GM12878 (cell line): ENCODE results near the gene PGC. TPM values are rescaled to one million over a fixed set of nuclear protein-coding genes. Genes with fewer than 3 reads are reported as not detected.

Experiments
- ATAC-seq: fragments of 200-7000 bp; cut with Tn5 transposase; 3 replicates; pipeline ENCODE4 v1.9.1; 2020; ENCODE audit warnings: mild to moderate bottlenecking, moderate library complexity
- BruUV-seq: library from RNA; stranded (reverse); fragments of 400-500 nt; replicated peaks from 2 replicates; lab custom pipeline; 2021; lab: Mats Ljungman, UMichigan
- CTCF ChIA-PET: fragments of 300-600 bp; sonication (Branson Sonifier 250); formaldehyde crosslinking; extraction: SDS; loops from one replicate; lab custom pipeline; 2021; ENCODE audit warnings: inconsistent platforms; lab: Yijun Ruan, JAX
- POLR2A ChIA-PET: fragments of 350-600 bp; formaldehyde crosslinking; extraction: SDS; loops from one replicate; lab custom pipeline; 2021; ENCODE audit warnings: inconsistent platforms; lab: Charles Lee
- RAD21 ChIA-PET: fragments of 300-600 bp; sonication (Branson Sonifier 250); formaldehyde crosslinking; loops from one replicate; lab custom pipeline; 2023; ENCODE audit warnings: antibody characterized with exemption; ENCODE audit not compliant: unreplicated experiment; lab: Charles Lee
- SMC1A ChIA-PET: fragments of 300-600 bp; sonication (Branson Sonifier 250); formaldehyde crosslinking; loops from one replicate; lab custom pipeline; 2023; ENCODE audit not compliant: unreplicated experiment, uncharacterized antibody; lab: Charles Lee
- DNase-seq: peaks from one replicate; pipeline ENCODE4 v3.0.0-alpha.2; 2011; ENCODE audit warnings: low read depth, low spot score
- FAIRE-seq: peaks from 3 replicates; lab custom pipeline; 2011; peaks lifted over from hg19 to GRCh38; lab: Jason Lieb, UNC
- H2AFZ ChIP-seq: 2 replicates; pipeline ENCODE4 v1.6.0; 2011; ENCODE audit warnings: low read depth, low read length, control low read depth; ENCODE audit not compliant: control insufficient read depth
- H3K27ac ChIP-seq: 2 replicates; pipeline ENCODE4 v1.5.1; 2011; ENCODE audit warnings: control low read depth; ENCODE audit not compliant: control insufficient read depth, insufficient read depth
- H3K27me3 ChIP-seq, 2 experiments: replicated peaks in 1 of 2; 2 replicates each; pipeline versions ENCODE4 v1.6.0 to v1.6.1; 2011; ENCODE audit warnings: low read length in 1 of 2; ENCODE audit not compliant: control insufficient read depth in 2 of 2, insufficient read depth in 2 of 2
- H3K36me3 ChIP-seq, 2 experiments: 2 replicates each; pipeline ENCODE4 v1.5.1; 2011; ENCODE audit warnings: low read length in 1 of 2; ENCODE audit not compliant: control insufficient read depth in 2 of 2, insufficient read depth in 2 of 2
- H3K4me1 ChIP-seq: 2 replicates; pipeline ENCODE4 v1.6.1; 2011; ENCODE audit warnings: mild to moderate bottlenecking, low read length, moderate library complexity, mixed read lengths; ENCODE audit not compliant: control insufficient read depth, insufficient read depth
- H3K4me2 ChIP-seq: 2 replicates; pipeline ENCODE4 v1.6.0; 2011; ENCODE audit warnings: control low read depth; ENCODE audit not compliant: control insufficient read depth, insufficient read depth
- H3K4me3 ChIP-seq: fragments of 200-600 bp; sonication (generic); 2 replicates; pipeline ENCODE4 v1.5.1; 2016
- H3K79me2 ChIP-seq: 2 replicates; pipeline ENCODE4 v1.6.0; 2011; ENCODE audit warnings: low read length; ENCODE audit not compliant: control insufficient read depth, insufficient read depth
- H3K9ac ChIP-seq: 2 replicates; pipeline ENCODE4 v1.8.0; 2011; ENCODE audit warnings: low read length, control low read depth, mixed read lengths; ENCODE audit not compliant: control insufficient read depth, insufficient read depth
- H3K9me3 ChIP-seq: replicated peaks from 3 replicates; pipeline ENCODE4 v1.5.1; 2011; ENCODE audit warnings: mild to moderate bottlenecking, low read length; ENCODE audit not compliant: control insufficient read depth, insufficient read depth
- H4K20me1 ChIP-seq: 2 replicates; pipeline ENCODE4 v1.6.0; 2011; ENCODE audit not compliant: control insufficient read depth, insufficient read depth
- CBX5 ChIP-seq: sonication (generic); IDR thresholded peaks from 2 replicates; pipeline ENCODE4 v1.6.1; 2016; ENCODE audit warnings: low read depth, moderate library complexity, mild to moderate bottlenecking, inconsistent platforms
- CEBPZ ChIP-seq: fragments of 150-350 bp; IDR thresholded peaks from 2 replicates; pipeline ENCODE4 v1.6.1; 2016; ENCODE audit warnings: low read depth, low read length
- E2F4 ChIP-seq: IDR thresholded peaks from 2 replicates; pipeline ENCODE4 v1.6.1; 2012; ENCODE audit warnings: low read depth, low read length, improper control_type of control experiment
- FOXK2 ChIP-seq: fragments of 450-650 bp; IDR thresholded peaks from 2 replicates; pipeline ENCODE4 v1.6.1; 2017; ENCODE audit warnings: mild to moderate bottlenecking, moderate library complexity
- KAT2A ChIP-seq: conservative IDR thresholded peaks from 2 replicates; pipeline ENCODE4 v1.6.1; 2011; ENCODE audit warnings: low read depth, low read length; ENCODE audit not compliant: control insufficient read depth
- LARP7 ChIP-seq: fragments of 450-650 bp; IDR thresholded peaks from 2 replicates; pipeline ENCODE4 v1.6.1; 2017; ENCODE audit warnings: mild to moderate bottlenecking
- MLLT1 ChIP-seq: fragments of 450-650 bp; IDR thresholded peaks from 2 replicates; pipeline ENCODE4 v1.6.1; 2016; ENCODE audit warnings: mild to moderate bottlenecking
- MTA2 ChIP-seq: fragments of 450-650 bp; IDR thresholded peaks from 2 replicates; pipeline ENCODE4 v1.6.1; 2016; ENCODE audit warnings: low read depth, mild to moderate bottlenecking, moderate library complexity
- NBN ChIP-seq: fragments of 450-650 bp; IDR thresholded peaks from 2 replicates; pipeline ENCODE4 v1.6.1; 2016
- NR2F1 ChIP-seq: fragments of 450-650 bp; conservative IDR thresholded peaks from 2 replicates; pipeline ENCODE4 v1.6.1; 2017; ENCODE audit warnings: mild to moderate bottlenecking
- PBX3 ChIP-seq: IDR thresholded peaks from 2 replicates; pipeline ENCODE4 v1.6.1; 2011; ENCODE audit warnings: mild to moderate bottlenecking, low read depth, low read length, moderate library complexity; ENCODE audit not compliant: insufficient replicate concordance
- RB1 ChIP-seq: fragments of 450-650 bp; formaldehyde crosslinking; IDR thresholded peaks from 2 replicates; pipeline ENCODE4 v1.6.1; 2017; ENCODE audit warnings: mild to moderate bottlenecking, borderline replicate concordance
- STAT1 ChIP-seq: fragments of 450-650 bp; conservative IDR thresholded peaks from 2 replicates; pipeline ENCODE4 v1.6.1; 2014; ENCODE audit warnings: antibody characterized with exemption, mild to moderate bottlenecking
- TCF3 ChIP-seq: IDR thresholded peaks from 2 replicates; pipeline ENCODE4 v1.6.1; 2012; ENCODE audit warnings: low read depth, mild to moderate bottlenecking, low read length, borderline replicate concordance; ENCODE audit not compliant: insufficient read depth
- TCF7 ChIP-seq: IDR thresholded peaks from 2 replicates; pipeline ENCODE4 v1.6.1; 2014; ENCODE audit warnings: antibody characterized with exemption, borderline replicate concordance
- ZNF217 ChIP-seq: fragments of 450-650 bp; IDR thresholded peaks from 2 replicates; pipeline ENCODE4 v1.6.1; 2017; ENCODE audit warnings: antibody characterized with exemption, mild to moderate bottlenecking
- WGBS: methylation state at CpG from one replicate; pipeline ENCODE4 v1.1.6; 2016; ENCODE audit warnings: low lambda C conversion rate; ENCODE audit not compliant: insufficient replicate concordance, insufficient coverage; ENCODE audit errors: missing lambda C conversion rate; 5-methylcytosine and 5-hydroxymethylcytosine counted together
- in situ Hi-C: fragments of 300-500 bp; cut with MboI; formaldehyde crosslinking; loops from 9 replicates; pipeline ENCODE4 v1.14.3; 2018; ENCODE audit warnings: mixed read lengths
- intact Hi-C: fragments of 100-400 bp; cut with micrococcal nuclease; formaldehyde crosslinking; loops from one replicate; pipeline ENCODE4 v1.14.2; 2022; ENCODE audit not compliant: unreplicated experiment
- polyA plus RNA-seq, 11 experiments: library from polyadenylated mRNA; depleted of rRNA in 4 of 11; unstranded in 6 of 11; stranded (reverse) in 5 of 11; fragments of >200 nt; fragmentation: Nextera tagmentation in 4 of 11; fragmentation: Illumina TruSeq in 1 of 11; extraction: Ambion mirVana in 4 of 11; extraction: Trizol in 1 of 11; gene quantifications; 1 replicate in 1 of 11; 2 replicates in 10 of 11; pipeline versions ENCODE4 v1.2.1 to v1.2.3, GENCODE V29; 2011 to 2016; ENCODE audit warnings: inconsistent platforms in 2 of 11, missing spikeins in 2 of 11, low read depth in 1 of 11
- total RNA-seq, 4 experiments: library from RNA; depleted of rRNA in 3 of 4; stranded (reverse); fragments of >200 nt in 3 of 4; fragmentation: Illumina TruSeq in 1 of 4; extraction: Trizol in 1 of 4; gene quantifications; 2 replicates each; pipeline versions ENCODE4 v1.2.1 to v1.2.3, GENCODE V29; 2013 to 2021

PGC gene
- total and polyA plus RNA-seq, 10 of the 15 experiments (the other 5 are each of a cell fraction or from before 2014, with no cell fraction given) = 0.26 TPM; not detected in 9

DNA sequence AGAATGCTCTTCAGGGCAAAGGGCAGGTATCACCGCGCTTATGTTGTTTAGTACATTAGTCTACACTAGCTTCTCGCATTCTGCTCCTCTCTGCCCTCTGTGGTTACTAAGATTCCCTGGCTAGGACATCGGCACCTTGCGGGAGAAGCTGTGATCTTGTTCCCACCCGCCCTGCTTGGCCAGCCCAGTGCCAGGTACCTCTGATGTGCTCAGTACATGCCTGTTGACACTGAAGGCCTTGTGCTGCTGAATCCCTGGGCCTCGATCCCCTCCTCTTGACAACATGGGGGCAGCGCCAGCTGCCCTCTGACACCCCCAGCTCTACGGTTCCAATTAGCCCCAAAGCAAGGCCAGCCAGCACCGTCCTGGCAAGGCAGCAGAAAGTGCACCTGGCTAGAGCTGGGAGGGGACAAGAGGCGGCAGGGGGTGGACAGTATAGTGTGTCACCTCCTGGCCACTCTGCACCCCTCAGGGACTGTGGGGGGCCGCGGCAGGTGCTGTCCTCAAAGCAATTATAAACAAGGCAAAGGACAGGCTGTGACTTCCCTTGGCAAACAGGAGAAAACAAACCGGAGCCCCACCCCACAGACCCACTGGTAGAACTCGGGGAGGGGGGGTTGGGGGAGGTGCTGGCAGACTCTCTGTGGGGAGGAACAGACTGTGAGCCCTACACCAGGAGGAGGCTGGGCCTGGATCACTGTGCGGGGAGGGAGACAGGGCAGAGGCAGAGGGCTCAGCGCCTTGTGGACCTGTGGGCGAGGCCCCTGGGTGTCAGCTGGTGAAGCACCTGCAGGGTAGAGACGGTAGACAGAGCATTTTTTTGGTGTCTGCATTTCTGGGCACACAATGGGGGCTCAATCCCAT is 18.9 kb downstream of the PGC start:
- ATAC-seq (peak; percentile 9; the same call in 2 of the 3 replicates), DNase-seq (no peak), FAIRE-seq (no peak)
- H4K20me1 ChIP-seq = no peaks in the 10 kb centered on the region
- peak overlapping the region; percentile 93 for H3K9ac ChIP-seq
- peaks cover 2 to 8% of the 10 kb centered on the region in 2 experiments; a peak in 2 of 4 replicates for H3K36me3 ChIP-seq
- 46% methylated on average over 19 of the region's 19 CpGs for WGBS
- H3K4me3 ChIP-seq = peak overlapping the region; percentile 92
- in situ Hi-C loops = no loop called here
- intact Hi-C loops = no loop called here
- RAD21 ChIA-PET = interaction anchor here (0.6 to 8.5 kb wide), 4 partner anchors 10 to 297 kb away, joined by 3 to 300 read pairs (median 18); no protein-coding TSS in a partner anchor
- TF ChIP-seq MTA2 (no peak), STAT1 (no peak), TCF7 (no peak), LARP7 (no peak), CEBPZ (no peak), NR2F1 (0 out of 2 replicates have a peak, but pooled peaks have one; percentile 20), FOXK2 (no peak), TCF3 (no peak), MLLT1 (peak; percentile 88), E2F4 (no peak), RB1 (no peak), KAT2A (no peak), PBX3 (no peak), CBX5 (no peak), ZNF217 (no peak), NBN (0 out of 2 replicates have a peak, but pooled peaks have one; percentile 25)
- CTCF ChIA-PET = interaction anchor here (0.5 to 5.6 kb wide), 5 partner anchors 12 to 29 kb away, joined by 4 to 46 read pairs (median 4); no protein-coding TSS in a partner anchor
- peaks cover 100% of the 10 kb centered on the region for H3K79me2 ChIP-seq
- SMC1A ChIA-PET = interaction anchor here (1.2 to 8.5 kb wide), 5 partner anchors 7 to 30 kb away, joined by 3 to 168 read pairs (median 88); no protein-coding TSS in a partner anchor
- H3K27ac ChIP-seq = peak overlapping the region; percentile 98
- no peak overlapping the region for H2AFZ ChIP-seq
- H3K27me3 ChIP-seq = no peaks in the 10 kb centered on the region
- BruUV-seq = no TSS peak
- H3K4me2 ChIP-seq = peak overlapping the region; percentile 99
- peaks cover 63% of the 10 kb centered on the region for H3K4me1 ChIP-seq
- POLR2A ChIA-PET = interaction anchor here (0.6 to 9.6 kb wide), 3 partner anchors 10 to 22 kb away, joined by 9 to 293 read pairs (median 180); no protein-coding TSS in a partner anchor
- H3K9me3 ChIP-seq = no peaks in the 10 kb centered on the region
